ENCODE results near the gene FFAR3. TPM values are rescaled to one million over a fixed set of nuclear protein-coding genes. Genes with fewer than 3 reads are reported as not detected.
A peak's percentile ranks its signal among the peaks of the same experiment; 100 is the strongest.

FFAR3 gene
- total RNA-seq, 1 experiment from 2014 or later = 0.15 TPM

GRCh38 chr19:35318679-35319448 lies 39.4 kb upstream of the FFAR3 start:
- intact Hi-C loops (cut with micrococcal nuclease; ENCODE audit: unreplicated experiment) = no loop called here
- DNase-seq (ENCODE audit: low spot score) = no peak
- H3K27me3 ChIP-seq (replicated peaks; ENCODE audit: insufficient read depth, low read depth, low read length, poor library complexity) = no peaks in the 10 kb centered on the region
- no TSS peak for BruUV-seq (replicated peaks)
- CTCF ChIA-PET = no interaction called here
- H3K4me1 ChIP-seq (ENCODE audit: insufficient read depth, low read length, poor library complexity, severe bottlenecking) = no peaks in the 10 kb centered on the region
- H3K27ac ChIP-seq (ENCODE audit: low read depth, low read length, poor library complexity, severe bottlenecking) = no peak overlapping the region
- H3K9me3 ChIP-seq (ENCODE audit: low read depth, low read length, poor library complexity, severe bottlenecking) = no peaks in the 10 kb centered on the region
- POLR2A ChIA-PET (ENCODE audit: low non-redundant PET) = no interaction called here
- no peak overlapping the region for H3K4me3 ChIP-seq (ENCODE audit: low read depth, low read length, poor library complexity, severe bottlenecking)
- TF ChIP-seq EZH2 (IDR thresholded peaks at IDR 0.05; ENCODE audit: borderline replicate concordance, low read depth, low read length, poor library complexity, severe bottlenecking) (no peak), CTCF (conservative IDR thresholded peaks at IDR 0.05; ENCODE audit: low read depth, low read length) (no peak)
- no peaks in the 10 kb centered on the region for H3K36me3 ChIP-seq (ENCODE audit: insufficient read depth, low read length, poor library complexity, severe bottlenecking)

- POLR2A ChIA-PET (ENCODE audit: low non-redundant PET) = no interaction called here
- Histone ChIP-seq H3K9me3 (ENCODE audit: low read depth, low read length, poor library complexity, severe bottlenecking) (no peaks in the 10 kb centered on the region), H3K4me1 (ENCODE audit: insufficient read depth, low read length, poor library complexity, severe bottlenecking) (no peaks in the 10 kb centered on the region), H3K36me3 (ENCODE audit: insufficient read depth, low read length, poor library complexity, severe bottlenecking) (no peaks in the 10 kb centered on the region), H3K27ac (ENCODE audit: low read depth, low read length, poor library complexity, severe bottlenecking) (no peak overlapping the region), H3K27me3 (replicated peaks; ENCODE audit: insufficient read depth, low read depth, low read length, poor library complexity) (peaks cover 3% of the 10 kb centered on the region), H3K4me3 (ENCODE audit: low read depth, low read length, poor library complexity, severe bottlenecking) (no peak overlapping the region)
- TF ChIP-seq CTCF (conservative IDR thresholded peaks at IDR 0.05; ENCODE audit: low read depth, low read length) = no peak
- no peak for TF ChIP-seq EZH2 (IDR thresholded peaks at IDR 0.05; ENCODE audit: borderline replicate concordance, low read depth, low read length, poor library complexity, severe bottlenecking)
- intact Hi-C loops (cut with micrococcal nuclease; ENCODE audit: unreplicated experiment) = no loop called here
- BruUV-seq (replicated peaks) = no TSS peak
- CTCF ChIA-PET = no interaction called here
- DNase-seq (ENCODE audit: low spot score) = peak; percentile 44
Observed at GRCh38 chr19:35320065-35320713, 38.1 kb upstream of the FFAR3 start.

DNA sequence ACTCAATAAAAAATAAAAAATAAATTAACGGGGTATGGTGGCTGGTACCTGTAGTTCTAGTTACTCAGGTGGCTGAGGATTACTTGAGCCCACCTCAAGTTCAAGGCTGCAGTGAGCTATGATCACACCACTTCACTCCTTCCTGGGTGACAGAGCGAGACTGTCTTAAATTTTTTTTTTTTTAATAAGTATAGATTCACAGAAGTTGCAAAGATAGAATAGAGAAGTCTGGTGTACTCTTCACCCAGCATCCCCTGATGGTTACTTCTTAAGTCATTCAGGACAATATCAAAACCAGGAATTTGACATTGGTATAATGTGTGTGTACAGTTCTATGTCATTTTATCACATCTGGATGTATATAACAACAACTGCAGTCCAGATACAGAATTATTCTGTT lies 37.0 kb upstream of the FFAR3 start:
- ChIA-PET POLR2A (ENCODE audit: low non-redundant PET) (no interaction called here), CTCF (no interaction called here)

More for the DNA sequence above, 37.0 kb upstream of the FFAR3 start:
- intact Hi-C loops (cut with micrococcal nuclease; ENCODE audit: unreplicated experiment) = no loop called here
- H3K36me3 ChIP-seq (ENCODE audit: insufficient read depth, low read length, poor library complexity, severe bottlenecking) = no peaks in the 10 kb centered on the region
- H3K27me3 ChIP-seq (replicated peaks; ENCODE audit: insufficient read depth, low read depth, low read length, poor library complexity) = peaks cover 6% of the 10 kb centered on the region
- BruUV-seq (replicated peaks) = no TSS peak
- H3K27ac ChIP-seq (ENCODE audit: low read depth, low read length, poor library complexity, severe bottlenecking) = no peak overlapping the region
- no peak for DNase-seq (ENCODE audit: low spot score)
- H3K9me3 ChIP-seq (ENCODE audit: low read depth, low read length, poor library complexity, severe bottlenecking) = no peaks in the 10 kb centered on the region
- H3K4me1 ChIP-seq (ENCODE audit: insufficient read depth, low read length, poor library complexity, severe bottlenecking) = no peaks in the 10 kb centered on the region
- TF ChIP-seq EZH2 (IDR thresholded peaks at IDR 0.05; ENCODE audit: borderline replicate concordance, low read depth, low read length, poor library complexity, severe bottlenecking) (no peak), CTCF (conservative IDR thresholded peaks at IDR 0.05; ENCODE audit: low read depth, low read length) (no peak)
- no peak overlapping the region for H3K4me3 ChIP-seq (ENCODE audit: low read depth, low read length, poor library complexity, severe bottlenecking)
